Heart right ventricle (tissue), 16 donors: ENCODE data around the gene CDK14. TPM values are rescaled to one million over a fixed set of nuclear protein-coding genes. Genes with fewer than 3 reads are reported as not detected.
A peak's percentile ranks its signal among the peaks of the same experiment; 100 is the strongest.

ENCODE experiments used
- ATAC-seq, 8 donors: fragments of 200-7000 bp; cut with Tn5 transposase; one replicate each; pipeline ENCODE4 v1.9.1; 2020; ENCODE audit warnings: mild to moderate bottlenecking in 8 of 8, moderate library complexity in 8 of 8, moderate number of reproducible peaks in 1 of 8
- DNase-seq, 2 donors: peaks; one replicate each; pipeline ENCODE4 v3.0.0-alpha.2; 2020
- H3K27ac ChIP-seq, 10 donors: fragments of 200-600 bp; sonication (generic) in 2 of 10; one replicate each; pipeline versions ENCODE4 v1.5.0 to v1.8.0; 2020 to 2022; ENCODE audit warnings: mild to moderate bottlenecking in 3 of 10
- H3K27me3 ChIP-seq, 7 donors: fragments of 200-600 bp; one replicate each; pipeline ENCODE4 v1.8.0; 2021 to 2022; ENCODE audit warnings: mild to moderate bottlenecking in 2 of 7
- H3K36me3 ChIP-seq, 9 donors: fragments of 200-600 bp; sonication (generic) in 1 of 9; one replicate each; pipeline versions ENCODE4 v1.5.0 to v1.8.0; 2020 to 2022; ENCODE audit warnings: mild to moderate bottlenecking in 2 of 9
- H3K4me1 ChIP-seq, 9 donors: fragments of 200-600 bp; sonication (generic) in 1 of 9; one replicate each; pipeline versions ENCODE4 v1.5.0 to v1.8.0; 2020 to 2022; ENCODE audit warnings: mild to moderate bottlenecking in 4 of 9
- H3K4me3 ChIP-seq, 10 donors: fragments of 200-600 bp; sonication (generic) in 2 of 10; one replicate each; pipeline versions ENCODE4 v1.5.0 to v1.8.0; 2020 to 2022; ENCODE audit warnings: mild to moderate bottlenecking in 7 of 10, moderate library complexity in 2 of 10
- H3K9me3 ChIP-seq, 11 donors: fragments of 200-600 bp in 10 of 11; sonication (generic) in 2 of 11; one replicate each; pipeline versions ENCODE4 v1.5.0 to v1.8.0; 2013 to 2022; ENCODE audit warnings: mild to moderate bottlenecking in 2 of 11, control low read depth in 1 of 11, moderate library complexity in 1 of 11
- CTCF ChIP-seq, 9 donors: fragments of 200-600 bp; sonication (generic) in 2 of 9; IDR thresholded peaks; one replicate each; pipeline versions ENCODE4 v1.5.0 to v1.8.0; 2021 to 2022; ENCODE audit warnings: antibody characterized with exemption in 9 of 9, mild to moderate bottlenecking in 5 of 9, moderate library complexity in 1 of 9
- WGBS, 2 donors: extraction: QIAGEN DNeasy Blood & Tissue Kit; methylation state at CpG; one replicate each; pipeline ENCODE4 v1.1.7; 2013; ENCODE audit warnings: inconsistent platforms in 1 of 2; 5-methylcytosine and 5-hydroxymethylcytosine counted together
- intact Hi-C, 10 donors: fragments of 100-400 bp; cut with DNase I; formaldehyde crosslinking; loops; one replicate each; pipeline versions ENCODE4 v1.11.1 to v1.14.2; 2022
- polyA plus RNA-seq, 2 donors: library from polyadenylated mRNA; stranded (reverse); fragments of 200-250 nt; gene quantifications; one replicate each; pipeline ENCODE4 v1.2.3, GENCODE V29; 2013
- total RNA-seq, 10 donors: library from RNA; stranded (reverse); fragmentation: NEBNext Ultra II Directional in 3 of 10; extraction: Animal tissue kit (Norgen Biotek cat#: 25700) in 3 of 10; gene quantifications; one replicate each; pipeline versions ENCODE4 v1.2.1 to v1.2.4, GENCODE V29; 2021 to 2023
- donor health status: Arrhythmogenic right ventricular cardiomyopathy.
- donor health status: ischemic (EF 13 %, LVEDD 7.1; RV severe dilation, severe dysfunction).
- donor health status: healthy with polysubstance abuse.
- donor health status: DM: no; HTN: yes; CAD: no.
- donor health status: DM: no; HTN: no; CAD: no.
- donor health status: ischemic (EF 25% LVEDD 6.9; RV normal size, moderate dysfunction).
- donor health status: ischemic (EF 25% LVEDD 5.7; RV mildly dilated, moderate dysfunction).
- donor health status: healthy.
- donor health status: DM: yes; HTN: yes; CAD: no.
- donor health status: Ischemic cardiomyopathy.
- donor health status: ischemic (EF 35%, LVEDD 5.7; RV mildly dilated, moderate dysfunction).
- donor health status: nonischemic (EF 11% LVEDD 7.7; RV severe dilation, severe dysfunction).
- donor health status: DM: yes; HTN: yes; CAD: no.
- donor health status: PGD.
- donor health status: ischemic (EF 29% LVEDD 5.4; RV normal size, mild dysfunction).
- donor health status: nonischemic (EF 23%, LVEDD 6.1; RV moderate dilation, normal function).

CDK14 gene
- total and polyA plus RNA-seq, 12 donors, result 3.9 to 36.5 (median 21.4) TPM

GRCh38 chr7:90580051-90580450 lies 16.1 kb upstream of the CDK14 start:
- no peaks in the 10 kb centered on the region for H3K27me3 ChIP-seq
- 93 to 94% methylated on average over 3 of the region's 3 CpGs for WGBS, 2 donors
- peaks cover 0 to 17% (median 0%) of the 10 kb centered on the region in 9 donors for H3K4me1 ChIP-seq
- H3K9me3 ChIP-seq, result no peaks in the 10 kb centered on the region
- no peaks in the 10 kb centered on the region for H3K36me3 ChIP-seq
- intact Hi-C loops, result no loop called here
- DNase-seq (no peak), ATAC-seq (no peak)
- H3K4me3 ChIP-seq, result no peak overlapping the region
- H3K27ac ChIP-seq, result no peak overlapping the region
- no peak for TF ChIP-seq CTCF (IDR thresholded peaks at IDR 0.05)

- Histone ChIP-seq H3K4me3 (no peak overlapping the region), H3K36me3 (no peaks in the 10 kb centered on the region), H3K9me3 (no peaks in the 10 kb centered on the region), H3K27me3 (no peaks in the 10 kb centered on the region), H3K27ac (peak overlapping the region in 1 of 10 donors; percentile 31), H3K4me1 (peaks cover 0 to 17% (median 0%) of the 10 kb centered on the region in 9 donors)
- ATAC-seq (no peak), DNase-seq (no peak)
- WGBS, 2 donors, result 88 to 90% methylated on average over 2 of the region's 2 CpGs
- intact Hi-C loops, result no loop called here
- no peak for TF ChIP-seq CTCF (IDR thresholded peaks at IDR 0.05)
These were observed 14.0 kb upstream of the CDK14 start for GRCh38 chr7:90582164-90582563.

GRCh38 chr7:90584378-90584777 lies 11.7 kb upstream of the CDK14 start:
- H3K36me3 ChIP-seq, result no peaks in the 10 kb centered on the region
- no peak overlapping the region for H3K27ac ChIP-seq
- no peak for DNase-seq
- TF ChIP-seq CTCF (IDR thresholded peaks at IDR 0.05), result no peak
- H3K4me1 ChIP-seq, result peaks cover 0 to 12% (median 0%) of the 10 kb centered on the region in 9 donors
- intact Hi-C loops, result no loop called here
- no peaks in the 10 kb centered on the region for H3K27me3 ChIP-seq
- H3K4me3 ChIP-seq, result no peak overlapping the region
- WGBS, 2 donors, result 91 to 100% methylated on average over 1 of the region's 1 CpG
- peaks cover 0 to 5% (median 0%) of the 10 kb centered on the region in 11 donors for H3K9me3 ChIP-seq
- no peak for ATAC-seq

- Histone ChIP-seq H3K4me3 (no peak overlapping the region), H3K9me3 (peaks cover 0 to 6% (median 0%) of the 10 kb centered on the region in 11 donors), H3K27ac (no peak overlapping the region), H3K27me3 (no peaks in the 10 kb centered on the region), H3K36me3 (no peaks in the 10 kb centered on the region), H3K4me1 (peaks cover 0 to 11% (median 0%) of the 10 kb centered on the region in 9 donors)
- TF ChIP-seq CTCF (IDR thresholded peaks at IDR 0.05), result no peak
- WGBS, 2 donors, result 60 to 74% methylated on average over 1 of the region's 1 CpG
- intact Hi-C loops, result no loop called here
- ATAC-seq (no peak), DNase-seq (no peak)
These were observed 10.0 kb upstream of the CDK14 start for GRCh38 chr7:90586091-90586490.
